NCI-H82 (cell line): Measurements from ENCODE around the gene KIR2DL4.
"Not testable (repeated sequence)": the region's sequence is repeated elsewhere in the genome, so short reads cannot be mapped to it uniquely, and the experiment has no call there.

Experiments used
- DNase-seq: peaks from one replicate; lab custom pipeline; 2025; lab: John Stamatoyannopoulos, UW

KIR2DL4 gene

DNA sequence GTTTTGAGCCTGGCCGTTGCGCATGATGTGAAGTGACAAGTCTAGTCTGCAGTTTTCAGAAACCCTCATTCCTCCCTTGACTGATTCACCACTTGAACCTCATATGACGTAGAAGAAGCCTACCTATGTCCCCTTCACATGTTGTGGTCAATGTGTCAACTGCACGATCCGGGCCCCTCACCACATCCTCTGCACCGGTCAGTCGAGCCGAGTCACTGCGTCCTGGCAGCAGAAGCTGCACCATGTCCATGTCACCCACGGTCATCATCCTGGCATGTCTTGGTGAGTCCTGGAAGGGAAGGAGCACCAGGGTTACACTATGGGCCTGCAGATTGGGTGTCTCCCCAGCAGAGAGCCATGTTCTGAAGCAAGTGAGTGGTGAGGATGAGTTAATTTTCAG, at the start of gene KIR2DL4:
TSS of gene KIR2DL4 (plus strand) at position 201 of the 400 bp plus-strand sequence. CDS start at position 243, 42 bp downstream.
- no peak for DNase-seq

DNA sequence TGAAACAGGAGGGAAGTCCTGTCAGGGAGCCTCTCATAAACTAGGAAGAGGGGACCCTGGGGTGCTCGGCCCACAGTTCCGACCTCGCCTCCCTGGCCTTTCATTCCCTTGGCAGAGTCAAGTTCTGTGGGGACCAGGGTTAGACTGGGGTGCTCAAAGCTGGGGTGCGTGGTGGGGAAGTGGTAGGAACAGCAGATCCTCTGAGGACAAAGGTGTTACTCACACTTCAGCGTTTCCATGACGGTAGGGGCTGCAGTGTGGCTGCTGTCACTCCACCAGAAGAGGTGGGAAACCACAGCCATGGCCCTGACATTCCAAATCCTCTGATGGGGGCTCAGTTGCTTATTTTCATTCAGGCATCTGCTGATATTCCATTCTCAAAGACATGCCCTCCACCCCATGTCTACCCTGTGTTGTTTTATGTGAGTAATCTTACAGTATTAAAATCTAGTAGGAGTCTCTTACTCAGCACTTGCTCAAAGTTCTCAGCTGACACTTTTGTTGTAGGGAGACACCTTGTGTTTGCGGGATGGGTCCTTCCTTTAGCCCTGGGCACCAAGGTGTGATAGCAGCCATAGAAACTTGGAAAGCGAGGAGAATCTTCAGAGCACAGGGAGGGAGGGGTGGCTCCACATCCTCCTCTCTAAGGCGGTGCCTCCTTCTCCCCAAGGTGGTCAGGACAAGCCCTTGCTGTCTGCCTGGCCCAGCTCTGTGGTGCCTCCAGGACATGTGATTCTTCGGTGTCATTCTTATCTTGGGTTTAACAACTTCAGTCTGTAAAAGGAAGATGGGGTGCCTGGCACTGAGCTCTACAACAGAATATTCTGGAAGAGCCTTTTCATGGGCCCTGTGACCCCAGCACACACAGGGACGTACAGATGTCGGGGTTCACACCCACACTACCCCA, 47.0 kb upstream of the KIR2DL4 start:
- DNase-seq, result not testable (repeated sequence)

DNA sequence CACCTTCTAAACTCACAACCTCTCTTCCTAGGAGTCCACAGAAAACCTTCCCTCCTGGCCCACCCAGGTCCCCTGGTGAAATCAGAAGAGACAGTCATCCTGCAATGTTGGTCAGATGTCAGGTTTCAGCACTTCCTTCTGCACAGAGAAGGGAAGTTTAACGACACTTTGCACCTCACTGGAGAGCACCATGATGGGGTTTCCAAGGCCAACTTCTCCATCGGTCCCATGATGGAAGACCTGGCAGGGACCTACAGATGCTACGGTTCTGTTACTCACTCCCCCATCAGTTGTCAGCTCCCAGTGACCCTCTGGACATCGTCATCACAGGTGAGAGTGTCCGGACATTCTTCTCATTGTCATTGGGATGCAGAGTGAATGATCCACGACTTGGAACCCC, 44.8 kb upstream of the KIR2DL4 start:
- DNase-seq, result not testable (repeated sequence)

DNA sequence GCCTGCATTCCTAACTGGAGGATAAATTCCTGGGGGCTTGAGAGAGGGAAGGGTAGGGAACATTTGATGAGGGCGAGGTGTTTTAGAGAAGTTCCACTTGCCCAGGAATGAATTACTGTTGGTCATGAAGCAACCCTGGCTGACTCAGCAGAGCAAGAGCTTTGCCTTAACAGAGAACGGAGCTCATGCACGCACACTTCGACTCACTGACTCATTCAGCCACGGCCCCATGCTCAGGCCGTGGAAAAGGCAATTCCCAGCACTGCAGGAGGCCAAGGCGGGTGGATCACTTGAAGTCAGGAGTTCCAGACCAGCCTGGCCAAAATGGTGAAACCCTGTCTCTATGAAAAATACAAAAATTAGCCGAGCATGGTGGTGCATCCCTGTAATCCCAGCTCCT, 39.2 kb upstream of the KIR2DL4 start:
- DNase-seq, result not testable (repeated sequence)

DNA sequence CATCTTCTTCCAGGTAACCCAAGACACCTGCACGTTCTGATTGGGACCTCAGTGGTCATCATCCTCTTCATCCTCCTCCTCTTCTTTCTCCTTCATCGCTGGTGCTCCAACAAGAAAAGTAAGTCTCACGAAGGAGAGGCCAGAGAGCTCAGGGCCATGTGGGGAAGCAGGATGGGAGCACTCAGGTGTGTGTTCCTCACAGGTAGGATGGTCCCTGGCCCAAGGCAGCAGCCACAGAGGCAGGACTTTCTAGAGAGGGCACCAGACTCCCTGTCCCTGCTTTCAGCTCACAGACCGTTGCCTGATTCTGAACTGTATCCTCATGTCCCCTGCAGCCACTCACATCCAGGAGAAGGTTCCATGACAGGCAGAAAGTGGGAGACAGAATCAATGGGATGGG, 36.9 kb upstream of the KIR2DL4 start:
- DNase-seq, result not testable (repeated sequence)

DNA sequence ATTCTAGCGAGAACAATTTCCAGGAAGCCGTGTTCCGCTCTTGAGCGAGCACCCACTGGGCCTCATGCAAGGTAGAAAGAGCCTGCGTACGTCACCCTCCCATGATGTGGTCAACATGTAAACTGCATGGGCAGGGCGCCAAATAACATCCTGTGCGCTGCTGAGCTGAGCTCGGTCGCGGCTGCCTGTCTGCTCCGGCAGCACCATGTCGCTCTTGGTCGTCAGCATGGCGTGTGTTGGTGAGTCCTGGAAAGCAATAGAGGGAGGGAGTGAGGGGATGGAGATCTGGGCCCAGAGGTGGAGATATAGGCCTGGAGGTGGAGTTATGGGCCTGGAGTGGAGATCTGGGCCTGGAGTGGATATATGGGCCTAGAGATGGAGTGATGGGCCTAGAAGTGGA, 33.8 kb upstream of the KIR2DL4 start, which contains the start of gene KIR2DL1:
TSS of gene KIR2DL1 (plus strand) at position 148 of the 400 bp plus-strand sequence. CDS start at position 206, 58 bp downstream.
- not testable (repeated sequence) for DNase-seq

DNA sequence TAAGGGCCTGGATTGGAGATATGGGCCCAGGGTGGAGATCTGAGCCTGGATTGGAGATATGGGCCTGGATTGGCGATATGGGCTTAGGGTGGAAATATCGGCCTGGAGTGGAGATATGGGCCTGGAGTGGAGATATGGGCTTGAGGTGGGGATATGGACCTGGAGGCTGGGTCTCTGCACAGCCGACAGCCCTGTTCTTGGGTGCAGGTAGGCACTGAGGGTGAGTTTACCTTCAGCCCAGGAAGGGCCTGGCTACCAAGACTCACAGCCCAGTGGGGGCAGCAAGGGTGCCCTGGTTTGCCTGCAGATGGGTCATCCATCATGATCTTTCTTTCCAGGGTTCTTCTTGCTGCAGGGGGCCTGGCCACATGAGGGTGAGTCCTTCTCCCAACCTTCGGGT, 32.9 kb upstream of the KIR2DL4 start:
- DNase-seq, result not testable (repeated sequence)

DNA sequence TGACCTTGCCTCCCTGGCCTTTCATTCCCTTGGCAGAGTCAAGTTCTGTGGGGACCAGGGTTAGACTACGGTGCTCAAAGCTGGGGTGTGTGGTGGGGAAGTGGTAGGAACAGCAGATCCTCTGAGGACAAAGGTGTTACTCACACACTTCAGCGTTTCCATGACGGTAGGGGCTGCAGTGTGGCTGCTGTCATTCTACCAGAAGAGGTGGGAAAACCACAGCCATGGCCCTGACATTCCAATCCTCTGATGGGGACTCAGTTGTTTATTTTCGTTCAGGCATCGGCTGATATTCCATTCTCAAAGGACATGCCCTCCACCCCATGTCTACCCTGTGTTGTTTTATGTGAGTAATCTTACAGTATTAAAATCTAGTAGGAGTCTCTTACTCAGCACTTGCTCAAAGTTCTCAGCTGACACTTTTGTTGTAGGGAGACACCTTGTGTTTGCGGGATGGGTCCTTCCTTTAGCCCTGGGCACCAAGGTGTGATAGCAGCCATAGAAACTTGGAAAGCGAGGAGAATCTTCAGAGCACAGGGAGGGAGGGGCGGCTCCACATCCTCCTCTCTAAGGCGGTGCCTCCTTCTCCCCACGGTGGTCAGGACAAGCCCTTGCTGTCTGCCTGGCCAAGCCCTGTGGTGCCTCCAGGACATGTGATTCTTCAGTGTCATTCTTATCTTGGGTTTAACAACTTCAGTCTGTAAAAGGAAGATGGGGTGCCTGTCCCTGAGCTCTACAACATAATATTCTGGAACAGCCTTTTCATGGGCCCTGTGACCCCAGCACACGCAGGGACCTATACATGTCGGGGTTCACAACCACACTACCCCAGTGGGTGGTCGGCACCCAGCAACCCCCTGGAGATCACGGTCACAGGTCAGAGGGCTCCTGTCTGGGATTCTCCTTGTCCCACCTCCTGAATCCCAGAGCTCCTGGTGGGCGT, 32.1 kb upstream of the KIR2DL4 start:
- not testable (repeated sequence) for DNase-seq

DNA sequence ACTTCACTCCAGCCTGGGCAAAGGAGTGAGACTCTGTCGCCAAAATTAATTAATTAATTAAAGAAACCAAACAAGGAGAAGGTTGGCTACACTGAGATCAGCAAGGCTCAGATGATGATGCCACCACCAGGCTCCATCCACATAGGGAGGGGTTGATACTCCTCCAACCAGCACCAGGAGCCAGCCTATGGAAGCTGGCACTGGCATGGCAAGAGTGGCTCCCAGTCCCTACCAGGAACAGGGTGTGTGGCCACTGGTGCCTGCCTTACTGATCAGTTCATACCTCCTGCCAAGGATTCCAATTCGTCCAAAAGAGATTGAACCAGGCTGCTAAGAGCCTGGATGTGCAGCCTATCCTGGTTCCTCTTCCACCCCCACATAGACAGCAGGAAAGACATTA, 30.7 kb upstream of the KIR2DL4 start:
- not testable (repeated sequence) for DNase-seq

DNA sequence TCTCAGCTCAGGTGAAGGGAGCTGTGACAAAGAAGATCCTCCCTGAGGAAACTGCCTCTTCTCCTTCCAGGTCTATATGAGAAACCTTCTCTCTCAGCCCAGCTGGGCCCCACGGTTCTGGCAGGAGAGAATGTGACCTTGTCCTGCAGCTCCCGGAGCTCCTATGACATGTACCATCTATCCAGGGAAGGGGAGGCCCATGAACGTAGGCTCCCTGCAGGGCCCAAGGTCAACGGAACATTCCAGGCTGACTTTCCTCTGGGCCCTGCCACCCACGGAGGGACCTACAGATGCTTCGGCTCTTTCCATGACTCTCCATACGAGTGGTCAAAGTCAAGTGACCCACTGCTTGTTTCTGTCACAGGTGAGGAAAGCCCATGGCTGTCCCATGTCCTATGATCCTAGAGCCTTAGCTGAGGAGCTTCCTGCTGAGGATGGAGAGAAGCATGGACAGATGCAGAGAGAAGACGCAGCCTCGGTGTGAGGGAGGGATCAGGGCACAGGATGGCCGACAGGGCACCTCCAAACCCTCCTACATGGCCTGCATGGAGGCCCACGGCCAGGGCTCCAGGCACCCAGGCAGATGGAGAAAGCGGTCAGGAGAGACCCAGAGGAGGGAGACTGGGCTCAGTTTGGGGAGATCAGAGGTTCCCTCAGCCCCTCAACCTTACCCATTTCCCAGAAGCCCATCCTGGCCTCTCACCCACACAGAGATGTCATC, 28.2 kb upstream of the KIR2DL4 start:
- DNase-seq, result not testable (repeated sequence)

DNA sequence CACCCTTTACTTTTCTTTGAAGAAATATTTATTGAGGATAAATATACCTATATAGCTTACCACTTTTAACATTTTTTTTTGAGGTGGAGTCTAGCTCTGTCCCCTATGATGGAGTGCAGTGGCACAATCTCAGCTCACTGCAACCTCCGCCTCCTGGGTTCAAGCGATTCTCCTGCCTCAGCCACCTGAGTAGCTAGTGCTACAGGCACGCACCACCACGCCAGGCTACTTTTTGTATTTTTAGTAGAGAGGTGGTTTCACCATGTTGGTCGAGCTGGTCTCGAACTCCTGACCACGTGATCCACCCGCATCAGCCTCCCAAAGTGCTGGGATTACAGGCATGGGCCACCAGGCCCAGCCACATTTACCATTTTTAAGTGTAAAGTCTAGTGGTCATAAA, 27.6 kb upstream of the KIR2DL4 start:
- not testable (repeated sequence) for DNase-seq

DNA sequence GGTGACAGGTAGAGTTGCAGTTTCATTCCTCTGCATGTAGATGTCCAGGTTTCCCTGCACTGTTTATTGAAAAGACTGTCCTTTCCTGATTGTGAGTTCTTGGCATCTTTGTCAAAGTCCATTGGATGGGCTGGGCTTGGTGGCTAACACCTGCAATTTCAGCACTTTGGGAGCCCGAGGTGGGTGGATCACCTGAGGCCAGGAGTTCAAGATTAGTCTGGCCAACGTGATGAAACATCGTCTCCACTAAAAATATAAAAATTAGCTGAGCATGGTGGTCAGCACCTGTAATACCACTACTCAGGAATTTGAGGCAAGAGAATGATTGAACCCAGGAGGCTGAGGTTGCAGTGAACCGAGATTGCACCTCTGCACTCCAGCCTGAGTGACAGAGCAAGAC, 25.6 kb upstream of the KIR2DL4 start:
- not testable (repeated sequence) for DNase-seq

DNA sequence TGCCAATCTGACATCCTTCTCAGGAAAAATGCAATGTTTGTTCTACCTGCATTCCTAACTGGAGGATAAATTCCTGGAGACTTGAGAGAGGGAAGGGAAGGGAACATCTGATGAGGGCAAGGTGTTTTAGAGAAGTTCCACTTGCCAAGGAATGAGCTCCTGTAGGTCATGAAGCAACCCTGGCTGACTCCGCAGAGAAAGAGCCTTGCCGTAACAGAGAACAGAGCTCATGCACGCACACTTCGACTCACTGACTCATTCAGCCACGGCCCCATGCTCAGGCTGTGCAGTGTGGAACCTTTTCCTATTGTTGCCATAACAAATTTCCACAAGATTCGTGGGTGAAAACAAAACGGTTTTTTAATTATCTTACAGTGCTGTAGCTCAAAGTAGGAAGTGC, 24.5 kb upstream of the KIR2DL4 start:
- DNase-seq, result not testable (repeated sequence)

DNA sequence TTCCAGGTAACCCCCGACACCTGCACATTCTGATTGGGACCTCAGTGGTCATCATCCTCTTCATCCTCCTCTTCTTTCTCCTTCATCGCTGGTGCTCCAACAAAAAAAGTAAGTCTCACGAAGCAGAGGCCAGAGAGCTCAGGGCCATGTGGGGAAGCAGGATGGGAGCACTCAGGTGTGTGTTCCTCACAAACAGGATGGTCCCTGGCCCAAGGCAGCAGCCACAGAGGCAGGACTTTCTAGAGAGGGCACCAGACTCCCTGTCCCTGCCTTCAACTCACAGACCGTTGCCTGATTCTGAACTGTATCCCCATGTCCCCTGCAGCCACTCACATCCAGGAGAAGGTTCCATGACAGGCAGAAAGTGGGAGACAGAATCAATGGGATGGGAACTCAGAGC, 20.5 kb upstream of the KIR2DL4 start:
- DNase-seq, result not testable (repeated sequence)

DNA sequence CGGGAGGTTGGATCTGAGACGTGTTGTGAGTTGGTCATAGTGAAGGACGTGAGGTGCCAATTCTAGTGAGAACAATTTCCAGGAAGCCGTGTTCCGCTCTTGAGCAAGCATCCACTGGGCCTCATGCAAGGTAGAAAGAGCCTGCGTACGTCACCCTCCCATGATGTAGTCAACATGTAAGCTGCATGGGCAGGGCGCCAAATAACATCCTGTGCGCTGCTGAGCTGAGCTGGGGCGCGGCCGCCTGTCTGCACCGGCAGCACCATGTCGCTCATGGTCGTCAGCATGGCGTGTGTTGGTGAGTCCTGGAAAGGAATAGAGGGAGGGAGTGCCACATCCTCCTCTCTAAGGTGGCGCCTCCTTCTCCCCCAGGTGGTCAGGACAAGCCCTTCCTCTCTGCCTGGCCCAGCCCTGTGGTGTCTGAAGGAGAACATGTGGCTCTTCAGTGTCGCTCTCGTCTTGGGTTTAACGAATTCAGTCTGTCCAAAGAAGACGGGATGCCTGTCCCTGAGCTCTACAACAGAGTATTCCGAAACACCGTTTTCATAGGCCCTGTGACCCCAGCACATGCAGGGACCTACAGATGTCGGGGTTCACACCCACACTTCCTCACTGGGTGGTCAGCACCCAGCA, 17.2 kb upstream of the KIR2DL4 start:
- DNase-seq, result peak; percentile 1

DNA sequence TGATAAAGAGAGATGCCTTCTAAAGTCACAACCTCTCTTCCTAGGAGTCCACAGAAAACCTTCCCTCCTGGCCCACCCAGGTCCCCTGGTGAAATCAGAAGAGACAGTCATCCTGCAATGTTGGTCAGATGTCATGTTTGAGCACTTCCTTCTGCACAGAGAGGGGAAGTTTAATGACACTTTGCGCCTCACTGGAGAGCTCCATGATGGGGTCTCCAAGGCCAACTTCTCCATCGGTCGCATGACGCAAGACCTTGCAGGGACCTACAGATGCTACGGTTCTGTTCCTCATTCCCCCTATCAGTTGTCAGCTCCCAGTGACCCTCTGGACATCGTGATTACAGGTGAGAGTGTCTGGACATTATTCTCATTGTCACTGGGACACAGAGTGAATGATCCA, 15.3 kb upstream of the KIR2DL4 start:
- DNase-seq, result not testable (repeated sequence)

DNA sequence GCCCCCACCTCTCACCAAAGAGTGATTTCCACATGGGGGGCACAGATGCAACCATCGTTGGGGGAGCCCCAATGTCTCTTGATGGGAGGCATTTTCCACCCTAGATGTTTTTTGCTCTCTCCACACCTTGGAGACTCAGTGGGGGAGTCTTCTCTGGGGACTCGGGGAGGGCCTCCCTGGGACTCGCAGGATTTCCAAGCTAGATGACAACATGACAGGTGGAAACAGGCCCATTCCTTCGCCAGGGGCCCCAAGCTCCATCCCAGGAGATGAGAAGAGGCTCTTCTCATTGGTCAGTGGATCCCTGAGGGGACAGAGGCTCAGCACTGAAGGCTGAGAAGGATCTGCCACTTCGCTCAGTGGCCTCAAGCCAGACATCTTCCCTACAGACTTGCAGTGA, 12.7 kb upstream of the KIR2DL4 start:
- DNase-seq, result no peak

DNA sequence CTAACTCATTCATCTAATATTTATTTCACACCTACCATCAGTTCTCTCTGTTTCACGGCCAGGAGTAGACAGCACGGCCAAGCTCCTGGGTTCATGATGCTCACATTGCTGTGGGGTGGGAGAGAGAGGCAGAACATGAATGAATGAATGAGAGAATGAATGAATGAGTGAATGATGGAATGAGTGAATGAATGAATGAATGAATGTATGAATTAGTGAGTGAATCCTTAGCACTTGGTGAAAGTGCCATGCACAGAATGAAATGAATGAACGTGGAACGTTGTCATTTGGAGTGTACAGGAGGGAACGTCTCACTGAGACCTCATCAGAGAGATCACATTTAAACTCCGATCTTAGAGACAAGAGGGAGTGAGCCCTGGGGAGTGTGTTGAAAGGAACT, 11.9 kb upstream of the KIR2DL4 start:
- no peak for DNase-seq

DNA sequence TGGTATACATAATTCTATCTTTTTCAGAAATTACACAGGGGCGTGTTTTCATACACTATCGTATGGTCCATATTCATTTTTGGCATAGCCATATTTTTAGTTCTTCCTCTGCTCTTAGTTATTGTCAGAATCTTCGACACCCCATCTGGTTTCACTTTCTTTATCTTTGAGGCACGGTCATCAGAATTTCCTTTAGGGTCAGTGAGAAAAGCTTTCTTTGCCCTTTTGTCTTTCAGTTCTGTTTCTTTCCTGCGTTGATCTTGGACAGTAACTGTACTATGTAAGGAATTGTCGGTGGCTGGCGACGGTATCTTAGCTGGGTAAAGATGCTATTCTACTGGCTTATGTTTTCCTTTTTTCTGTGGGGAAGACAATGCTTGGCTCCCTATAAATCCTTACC, 10.6 kb upstream of the KIR2DL4 start:
- DNase-seq, result no peak

DNA sequence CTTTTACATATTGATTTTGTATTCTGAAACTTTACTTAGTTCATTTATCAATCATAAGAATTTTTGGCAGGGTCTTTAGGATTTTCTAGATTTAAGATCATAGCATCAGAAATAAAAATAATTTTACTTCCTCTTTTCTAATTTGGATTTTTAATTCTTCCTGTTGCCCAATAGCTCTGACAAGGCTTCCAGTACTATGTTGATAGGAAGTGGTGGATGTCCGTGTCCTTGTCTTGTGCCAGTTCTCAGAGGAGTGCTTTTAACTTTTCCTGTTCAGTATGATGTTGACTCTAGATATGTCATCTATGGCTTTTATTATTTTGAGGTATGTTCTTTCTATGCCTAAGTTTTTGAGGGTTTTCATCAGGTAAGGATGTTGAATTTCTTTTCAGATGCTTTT, 7.7 kb upstream of the KIR2DL4 start:
- no peak for DNase-seq

DNA sequence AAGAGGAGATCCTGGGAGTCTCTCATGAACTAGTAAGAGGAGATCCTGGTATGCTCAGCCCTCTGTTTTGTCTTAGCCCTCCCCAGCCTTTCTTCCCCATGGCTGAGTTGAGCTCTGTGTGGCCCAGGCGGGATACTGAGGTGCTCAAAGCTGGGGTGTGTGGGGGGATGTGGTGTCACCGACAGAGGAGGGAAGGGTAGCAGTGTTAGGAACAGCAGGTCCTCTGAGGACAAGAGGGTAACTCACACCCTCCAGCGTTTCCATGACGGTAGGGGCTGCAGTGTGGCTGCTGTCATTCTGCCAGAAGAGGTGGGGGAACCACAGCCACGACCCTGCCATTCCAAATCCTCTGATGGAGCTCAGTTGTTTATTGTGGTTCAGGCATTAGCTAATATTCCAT, 691 bp downstream of the KIR2DL4 start:
- no peak for DNase-seq
